GM12892 (cell line): ENCODE data around the gene MAP1S.

ENCODE experiments used
- DNase-seq: peaks from one replicate; pipeline ENCODE4 v3.0.0; 2011; ENCODE audit not compliant: insufficient read length
- FAIRE-seq: peaks from 2 replicates; lab custom pipeline; 2011; peaks lifted over from hg19 to GRCh38; lab: Jason Lieb, UNC
- POLR2A ChIP-seq: IDR thresholded peaks from 2 replicates; pipeline ENCODE4 v1.6.1; 2011; ENCODE audit warnings: low read depth, low read length, control low read depth
- POLR2AphosphoS5 ChIP-seq: IDR thresholded peaks from 2 replicates; pipeline ENCODE4 v1.6.1; 2011; ENCODE audit warnings: low read depth, low read length, control low read depth
- TAF1 ChIP-seq: IDR thresholded peaks from 2 replicates; pipeline ENCODE4 v1.6.1; 2011; ENCODE audit warnings: low read depth, mild to moderate bottlenecking, control low read depth, low read length, borderline replicate concordance

The MAP1S gene

GRCh38 chr19:17743874-17744580 lies 24.7 kb downstream of the MAP1S start:
- DNase-seq (no peak), FAIRE-seq (no peak)
- TF ChIP-seq TAF1, result no peak
- TF ChIP-seq POLR2A, result no peak
- no peak for TF ChIP-seq POLR2AphosphoS5

GRCh38 chr19:17747205-17748098 lies 28.2 kb downstream of the MAP1S start:
- FAIRE-seq (peak; percentile 90), DNase-seq (peak; percentile 92)
- TF ChIP-seq POLR2AphosphoS5, result no peak
- no peak for TF ChIP-seq POLR2A
- TF ChIP-seq TAF1, result no peak

GRCh38 chr19:17748884-17749638 lies 29.8 kb downstream of the MAP1S start:
- TF ChIP-seq POLR2A (no peak), TAF1 (no peak), POLR2AphosphoS5 (no peak)
- FAIRE-seq (no peak), DNase-seq (no peak)

GRCh38 chr19:17749912-17750317 lies 30.6 kb downstream of the MAP1S start:
- TF ChIP-seq POLR2AphosphoS5, result no peak
- FAIRE-seq, result no peak
- no peak for DNase-seq

- peak; percentile 58 for DNase-seq
- TF ChIP-seq POLR2AphosphoS5, result peak; percentile 59; the same call in 1 of the 2 replicates
- TF ChIP-seq TAF1, result 0 out of 2 replicates have a peak, but pooled peaks have one; percentile 26
- TF ChIP-seq POLR2A, result peak; percentile 74; the same call in 1 of the 2 replicates
- FAIRE-seq, result peak; percentile 98
Observed at GRCh38 chr19:17751103-17751911, 32.0 kb downstream of the MAP1S start, which contains the start of gene FCHO1. TSS of gene FCHO1 (plus strand) at chr19:17751477. CDS start at chr19:17755165, 3,688 bp downstream.

GRCh38 chr19:17751912-17752273 lies 32.6 kb downstream of the MAP1S start:
- FAIRE-seq (no peak), DNase-seq (no peak)
- TF ChIP-seq POLR2AphosphoS5 (no peak), TAF1 (no peak), POLR2A (no peak)

- no peak for TF ChIP-seq TAF1
- no peak for TF ChIP-seq POLR2AphosphoS5
- no peak for TF ChIP-seq POLR2A
- FAIRE-seq (no peak), DNase-seq (no peak)
Observed at GRCh38 chr19:17752865-17753639, 33.8 kb downstream of the MAP1S start.

GRCh38 chr19:17753976-17754375 lies 34.7 kb downstream of the MAP1S start:
- FAIRE-seq (no peak), DNase-seq (no peak)
- TF ChIP-seq POLR2A (no peak), TAF1 (no peak), POLR2AphosphoS5 (no peak)

- FAIRE-seq (peak; percentile 98), DNase-seq (no peak)
- TF ChIP-seq TAF1 (no peak), POLR2AphosphoS5 (no peak), POLR2A (no peak)
Observed at GRCh38 chr19:17754634-17755442, 35.6 kb downstream of the MAP1S start.

- FAIRE-seq (no peak), DNase-seq (no peak)
- TF ChIP-seq POLR2A (no peak), POLR2AphosphoS5 (no peak), TAF1 (no peak)
Observed at GRCh38 chr19:17755443-17755890, 36.2 kb downstream of the MAP1S start.
